GM23338 (cell line): ENCODE measurements around the gene S100A1.

ENCODE experiments used
- CREB1 ChIP-seq: fragments of 250-450 bp; sonication (Bioruptor Pico); IDR thresholded peaks from 2 replicates; pipeline ENCODE4 v1.5.0; 2020; ENCODE audit warnings: low read depth, mild to moderate bottlenecking, moderate library complexity
- CTCF ChIP-seq, 2 experiments: fragments of 200-600 bp in 1 of 2; sonication (generic) in 1 of 2; conservative IDR thresholded peaks; 2 replicates each; pipeline versions ENCODE4 v1.5.1 to v1.6.1; 2016 to 2017; ENCODE audit warnings: antibody characterized with exemption in 2 of 2, low read depth in 2 of 2, mild to moderate bottlenecking in 2 of 2, moderate library complexity in 1 of 2
- ETS1 ChIP-seq: IDR thresholded peaks from 2 replicates; pipeline ENCODE4 v1.6.1; 2016; ENCODE audit warnings: antibody characterized with exemption
- EZH2 ChIP-seq: fragments of 200-600 bp; sonication (generic); IDR thresholded peaks from one replicate; pipeline ENCODE4 v1.8.0; 2017; ENCODE audit warnings: antibody characterized with exemption, mild to moderate bottlenecking, low read depth; ENCODE audit not compliant: unreplicated experiment
- EZH2phosphoT487 ChIP-seq: fragments of 200-600 bp; sonication (generic); IDR thresholded peaks from one replicate; pipeline ENCODE4 v1.8.1; 2018; ENCODE audit warnings: antibody characterized with exemption; ENCODE audit not compliant: unreplicated experiment
- JUNB ChIP-seq: IDR thresholded peaks from one replicate; pipeline ENCODE4 v1.6.1; 2016; ENCODE audit warnings: antibody characterized with exemption; ENCODE audit not compliant: unreplicated experiment
- POLR2AphosphoS5 ChIP-seq: IDR thresholded peaks from 2 replicates; pipeline ENCODE4 v1.6.1; 2016; ENCODE audit warnings: antibody characterized with exemption, low read depth
- REST ChIP-seq: IDR thresholded peaks from one replicate; pipeline ENCODE4 v1.6.1; 2018; ENCODE audit warnings: antibody characterized with exemption; ENCODE audit not compliant: unreplicated experiment
- STAT1 ChIP-seq: IDR thresholded peaks from one replicate; pipeline ENCODE4 v1.6.1; 2016; ENCODE audit warnings: antibody characterized with exemption; ENCODE audit not compliant: unreplicated experiment
- ZNF331 ChIP-seq: fragments of 250-450 bp; sonication (Bioruptor Pico); IDR thresholded peaks from 2 replicates; pipeline ENCODE4 v1.5.0; 2020; ENCODE audit warnings: low read depth, mild to moderate bottlenecking, moderate library complexity

GRCh38 chr1:153642161-153642560, 13.9 kb downstream of the S100A1 start:
- TF ChIP-seq CTCF (conservative IDR thresholded peaks at IDR 0.05; ENCODE audit: low read depth in 2 of 2): no peak
- no peak for TF ChIP-seq POLR2AphosphoS5
- no peak for TF ChIP-seq EZH2
- TF ChIP-seq CREB1 (CRISPR knock-in tag): no peak
- TF ChIP-seq ZNF331 (CRISPR knock-in tag): no peak
- no peak for TF ChIP-seq REST
- TF ChIP-seq EZH2phosphoT487: no peak
- no peak for TF ChIP-seq JUNB
- TF ChIP-seq ETS1: no peak
- TF ChIP-seq STAT1: no peak
